NK-92 (cell line): ENCODE measurements around the gene PRLR.
"Not testable (repeated sequence)": the region's sequence is repeated elsewhere in the genome, so short reads cannot be mapped to it uniquely, and the experiment has no call there.

ENCODE experiments used
- DNase-seq: peaks from one replicate; lab custom pipeline; 2025; ENCODE audit not compliant: unreplicated experiment; lab: John Stamatoyannopoulos, UW

Gene PRLR

GRCh38 chr5:35045280-35045679 lies 185.0 kb downstream of the PRLR start:
- no peak for DNase-seq

GRCh38 chr5:35044649-35045048 lies 185.6 kb downstream of the PRLR start:
- DNase-seq: no peak

- DNase-seq: no peak
Measured at GRCh38 chr5:35042781-35043180, 187.5 kb downstream of the PRLR start.

GRCh38 chr5:35041261-35041660 lies 189.0 kb downstream of the PRLR start:
- DNase-seq: no peak

GRCh38 chr5:35038891-35039290 lies 191.4 kb downstream of the PRLR start:
- DNase-seq: no peak

GRCh38 chr5:35036536-35036935 lies 193.8 kb downstream of the PRLR start:
- no peak for DNase-seq

- DNase-seq: not testable (repeated sequence)
Measured at GRCh38 chr5:35035929-35036328, 194.4 kb downstream of the PRLR start.

- DNase-seq: no peak
Measured at GRCh38 chr5:35035271-35035670, 195.0 kb downstream of the PRLR start.

- no peak for DNase-seq
Measured at GRCh38 chr5:35032356-35032755, 197.9 kb downstream of the PRLR start.

GRCh38 chr5:35031276-35031675 lies 199.0 kb downstream of the PRLR start:
- no peak for DNase-seq

- no peak for DNase-seq
Measured at GRCh38 chr5:35030426-35031100, 199.7 kb downstream of the PRLR start.

- DNase-seq: no peak
Measured at GRCh38 chr5:35029333-35029732, 201.0 kb downstream of the PRLR start.

GRCh38 chr5:35026941-35027340 lies 203.3 kb downstream of the PRLR start:
- no peak for DNase-seq

- DNase-seq: no peak
Measured at GRCh38 chr5:35026280-35026840, 203.9 kb downstream of the PRLR start.

- DNase-seq: no peak
Measured at GRCh38 chr5:35024911-35025510, 205.3 kb downstream of the PRLR start.

- DNase-seq: no peak
Measured at GRCh38 chr5:35023391-35024178, 206.7 kb downstream of the PRLR start.

- DNase-seq: no peak
Measured at GRCh38 chr5:35016174-35017051, 213.9 kb downstream of the PRLR start.

- no peak for DNase-seq
Measured at GRCh38 chr5:35015063-35015462, 215.2 kb downstream of the PRLR start.

- no peak for DNase-seq
Measured at GRCh38 chr5:35012796-35013195, 217.5 kb downstream of the PRLR start.

- no peak for DNase-seq
Measured at GRCh38 chr5:35012365-35012764, 217.9 kb downstream of the PRLR start.

GRCh38 chr5:35010676-35011075 lies 219.6 kb downstream of the PRLR start:
- no peak for DNase-seq
